CD4-positive, alpha-beta T cell treated with Interleukin-4 for 1 hour (primary cell): ENCODE data around the gene GPX4.

Experiments used
- DNase-seq, 2 donors: peaks; one replicate each; pipeline ENCODE4 v3.0.0-alpha.2; 2020 to 2022

The GPX4 gene

GRCh38 chr19:1135454-1135853, 31.7 kb downstream of the GPX4 start:
- no peak for DNase-seq

- DNase-seq, result no peak
Observed at GRCh38 chr19:1136201-1136600, 32.4 kb downstream of the GPX4 start.

- no peak for DNase-seq
Observed at GRCh38 chr19:1136621-1137317, 33.0 kb downstream of the GPX4 start.

GRCh38 chr19:1138121-1138520, 34.3 kb downstream of the GPX4 start:
- DNase-seq, result no peak

- no peak for DNase-seq
Observed at GRCh38 chr19:1139126-1139525, 35.3 kb downstream of the GPX4 start.

GRCh38 chr19:1140272-1141027, 36.7 kb downstream of the GPX4 start:
- DNase-seq, result no peak

GRCh38 chr19:1141944-1142343, 38.1 kb downstream of the GPX4 start:
- DNase-seq, result no peak

- no peak for DNase-seq
Observed at GRCh38 chr19:1143828-1144399, 40.1 kb downstream of the GPX4 start.

GRCh38 chr19:1144741-1145140, 40.9 kb downstream of the GPX4 start:
- DNase-seq, result no peak

GRCh38 chr19:1145635-1146411, 42.0 kb downstream of the GPX4 start:
- DNase-seq, result no peak

GRCh38 chr19:1146412-1146699, 42.6 kb downstream of the GPX4 start:
- no peak for DNase-seq

- no peak for DNase-seq
Observed at GRCh38 chr19:1146858-1147780, 43.3 kb downstream of the GPX4 start.

GRCh38 chr19:1147934-1148549, 44.2 kb downstream of the GPX4 start:
- DNase-seq, result no peak

- DNase-seq, result no peak
Observed at GRCh38 chr19:1149259-1150045, 45.7 kb downstream of the GPX4 start.

- DNase-seq, result no peak
Observed at GRCh38 chr19:1150333-1151036, 46.7 kb downstream of the GPX4 start.

- no peak for DNase-seq
Observed at GRCh38 chr19:1151037-1151724, 47.4 kb downstream of the GPX4 start.

- no peak for DNase-seq
Observed at GRCh38 chr19:1151917-1152587, 48.3 kb downstream of the GPX4 start.

GRCh38 chr19:1153891-1154730, 50.3 kb downstream of the GPX4 start:
- DNase-seq, result no peak
